ENCODE measurements around the gene AMPD1. TPM values are rescaled to one million over a fixed set of nuclear protein-coding genes. Genes with fewer than 3 reads are reported as not detected.
A peak's percentile ranks its signal among the peaks of the same experiment; 100 is the strongest.

AMPD1 gene
- total RNA-seq, 5 donors from 2014 or later (not counting 1 experiment from before 2014, with no cell fraction given), result 0.33 TPM; not detected in 4

DNA sequence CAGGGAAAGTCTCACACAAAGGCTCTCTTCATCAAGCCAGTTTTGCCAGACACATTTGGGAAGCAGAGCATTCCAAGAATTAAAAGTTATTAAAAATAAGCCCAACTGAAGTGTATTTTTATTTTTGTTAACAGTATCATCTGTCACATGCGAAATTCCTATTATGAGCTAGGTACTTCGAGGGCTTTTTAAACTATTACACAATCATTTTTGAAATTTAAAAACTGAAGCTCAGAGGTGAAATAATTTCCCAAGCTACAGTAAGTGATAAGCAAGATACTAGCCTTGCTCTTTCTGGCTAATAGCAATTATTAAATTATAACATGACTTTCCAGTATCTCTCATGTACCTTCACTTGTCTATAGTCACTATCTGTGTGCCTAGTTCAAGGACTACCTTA is 33.2 kb upstream of the AMPD1 start:
- CTCF ChIA-PET, result no interaction called here
- Histone ChIP-seq H3K9me3 (no peaks in the 10 kb centered on the region), H3K4me3 (ENCODE audit: control insufficient read depth in 1 of 2, extremely low read depth in 1 of 2, low read length in 1 of 2) (no peak overlapping the region), H3K4me1 (ENCODE audit: control insufficient read depth in 1 of 2, extremely low read depth in 1 of 2, insufficient read depth in 2 of 2, low read length in 2 of 2) (no peaks in the 10 kb centered on the region), H3K27ac (ENCODE audit: low read length) (no peak overlapping the region), H3K27me3 (replicated peaks in 1 of 2; ENCODE audit: control insufficient read depth in 2 of 2, extremely low read depth in 1 of 2, insufficient read depth in 2 of 2, low read length in 1 of 2) (no peaks in the 10 kb centered on the region), H3K36me3 (ENCODE audit: control insufficient read depth in 2 of 2, extremely low read depth in 1 of 2, insufficient read depth in 1 of 2, low read length in 1 of 2) (peaks cover 12 to 95% of the 10 kb centered on the region in 2 donors)
- peaks cover 71% of the 10 kb centered on the region for H3K36me3 Mint-ChIP-seq
- DNase-seq (no peak), ATAC-seq (replicated peaks in 1 of 4) (no peak)
- WGBS (ENCODE audit: insufficient coverage), result no CpG with 5 or more reads among the region's 2 CpGs
- no peak overlapping the region for H3K4me3 Mint-ChIP-seq
- H3K27me3 Mint-ChIP-seq, result no peaks in the 10 kb centered on the region
- no peak overlapping the region for H3K27ac Mint-ChIP-seq
- POLR2A ChIA-PET, result interaction anchor here (0.6 to 1.4 kb wide), 7 partner anchors 8 to 148 kb away, joined by 3 to 14 read pairs (median 4); no protein-coding TSS in a partner anchor
- peaks cover 0 to 11% (median 10%) of the 10 kb centered on the region in 3 donors for H3K4me1 Mint-ChIP-seq
- H3K9me3 Mint-ChIP-seq, result no peaks in the 10 kb centered on the region

DNA sequence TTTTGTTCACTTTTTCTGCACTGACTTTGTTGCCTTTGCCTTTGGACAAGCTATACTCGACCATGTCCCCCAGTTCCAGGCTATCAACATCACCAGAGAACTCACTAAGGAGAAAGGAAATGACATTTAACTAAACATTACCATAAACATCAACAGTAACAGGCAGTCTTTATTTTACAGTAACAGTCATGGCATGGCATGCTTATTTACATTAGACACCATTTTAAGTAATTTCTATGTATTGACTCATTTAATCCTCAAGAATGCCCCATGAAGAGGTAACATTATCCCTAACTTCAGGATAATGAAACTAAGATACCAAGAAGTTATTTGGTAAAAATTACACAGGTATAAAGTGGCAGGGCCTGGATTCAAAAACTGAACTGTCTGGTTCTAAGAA is 29.9 kb upstream of the AMPD1 start:
- no peak for ATAC-seq (replicated peaks in 1 of 4)
- H3K27me3 ChIP-seq (replicated peaks in 1 of 2; ENCODE audit: control insufficient read depth in 2 of 2, extremely low read depth in 1 of 2, insufficient read depth in 2 of 2, low read length in 1 of 2), result no peaks in the 10 kb centered on the region
- CTCF ChIA-PET, result no interaction called here
- no peak overlapping the region for H3K27ac ChIP-seq (ENCODE audit: low read length)
- Mint-ChIP-seq H3K27me3 (no peaks in the 10 kb centered on the region), H3K4me3 (no peak overlapping the region), H3K27ac (peak overlapping the region in 1 of 2 donors; percentile 4), H3K9me3 (no peaks in the 10 kb centered on the region), H3K4me1 (peaks cover 0 to 10% (median 3%) of the 10 kb centered on the region in 3 donors), H3K36me3 (peaks cover 69% of the 10 kb centered on the region)
- H3K4me3 ChIP-seq (ENCODE audit: control insufficient read depth in 1 of 2, extremely low read depth in 1 of 2, low read length in 1 of 2), result no peak overlapping the region
- DNase-seq, result no peak
- H3K36me3 ChIP-seq (ENCODE audit: control insufficient read depth in 2 of 2, extremely low read depth in 1 of 2, insufficient read depth in 1 of 2, low read length in 1 of 2), result peaks cover 21 to 95% of the 10 kb centered on the region in 2 donors
- no peaks in the 10 kb centered on the region for H3K4me1 ChIP-seq (ENCODE audit: control insufficient read depth in 1 of 2, extremely low read depth in 1 of 2, insufficient read depth in 2 of 2, low read length in 2 of 2)
- no CpG with 5 or more reads among the region's 1 CpG for WGBS (ENCODE audit: insufficient coverage)
- H3K9me3 ChIP-seq, result no peaks in the 10 kb centered on the region
- POLR2A ChIA-PET, result no interaction called here

GRCh38 chr1:114723915-114724314 is 28.6 kb upstream of the AMPD1 start:
- WGBS (ENCODE audit: insufficient coverage), result no CpG with 5 or more reads among the region's 1 CpG
- no peak overlapping the region for H3K27ac ChIP-seq (ENCODE audit: low read length)
- ChIA-PET CTCF (no interaction called here), POLR2A (interaction anchor here in 1 of 2 donors (1.0 kb wide), 1 partner anchor 15 kb away, joined by 3 read pairs; no protein-coding TSS in a partner anchor)
- Mint-ChIP-seq H3K27ac (no peak overlapping the region), H3K4me1 (peaks cover 0 to 4% (median 2%) of the 10 kb centered on the region in 3 donors), H3K9me3 (no peaks in the 10 kb centered on the region), H3K4me3 (no peak overlapping the region), H3K36me3 (peaks cover 71% of the 10 kb centered on the region), H3K27me3 (no peaks in the 10 kb centered on the region)
- no peaks in the 10 kb centered on the region for H3K4me1 ChIP-seq (ENCODE audit: control insufficient read depth in 1 of 2, extremely low read depth in 1 of 2, insufficient read depth in 2 of 2, low read length in 2 of 2)
- no peak for DNase-seq
- ATAC-seq (replicated peaks in 1 of 4), result no peak
- no peaks in the 10 kb centered on the region for H3K9me3 ChIP-seq
- H3K4me3 ChIP-seq (ENCODE audit: control insufficient read depth in 1 of 2, extremely low read depth in 1 of 2, low read length in 1 of 2), result no peak overlapping the region
- no peaks in the 10 kb centered on the region for H3K27me3 ChIP-seq (replicated peaks in 1 of 2; ENCODE audit: control insufficient read depth in 2 of 2, extremely low read depth in 1 of 2, insufficient read depth in 2 of 2, low read length in 1 of 2)
- peaks cover 26 to 95% of the 10 kb centered on the region in 2 donors for H3K36me3 ChIP-seq (ENCODE audit: control insufficient read depth in 2 of 2, extremely low read depth in 1 of 2, insufficient read depth in 1 of 2, low read length in 1 of 2)

DNA sequence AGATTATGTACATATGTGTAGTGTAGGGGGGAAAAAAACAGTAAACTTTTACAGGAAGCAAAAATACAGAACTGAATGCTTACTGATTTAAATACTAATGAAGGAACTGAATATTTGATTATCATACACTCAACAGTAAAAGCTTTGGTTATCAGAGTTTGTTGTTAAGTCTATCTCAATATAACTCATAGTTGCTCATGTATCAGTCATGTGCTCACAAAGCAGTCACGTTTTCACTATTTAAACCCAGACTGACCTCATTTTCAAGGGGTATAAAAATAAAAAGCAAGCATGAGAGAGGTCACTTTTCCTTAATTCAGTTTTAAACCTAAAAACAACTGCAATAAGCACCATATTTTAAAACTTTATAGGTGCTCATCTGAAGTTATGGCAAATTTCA is 28.1 kb upstream of the AMPD1 start:
- H3K4me3 Mint-ChIP-seq, result no peak overlapping the region

DNA sequence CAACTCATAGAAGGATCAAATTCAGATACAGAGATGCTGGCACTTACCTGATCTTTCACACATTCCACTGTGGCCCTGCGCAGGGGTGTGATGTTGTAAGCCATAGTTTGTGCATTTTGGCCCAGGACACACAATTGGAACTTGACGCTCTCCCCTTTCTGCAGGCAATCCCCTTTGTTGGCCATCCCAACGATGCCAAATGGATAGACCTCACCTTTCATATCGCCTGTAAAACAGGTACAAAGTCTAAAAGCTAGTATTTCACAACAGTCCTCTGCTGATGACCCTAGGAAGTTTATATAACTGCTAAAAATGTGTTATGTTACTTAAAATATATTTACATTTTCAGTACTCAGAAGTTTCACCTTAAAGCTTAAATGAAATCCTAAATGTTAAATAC is 25.1 kb upstream of the AMPD1 start:
- Mint-ChIP-seq H3K4me1 (peaks cover 18 to 22% (median 19%) of the 10 kb centered on the region in 3 donors), H3K4me3 (no peak overlapping the region), H3K27ac (no peak overlapping the region), H3K36me3 (peaks cover 65% of the 10 kb centered on the region), H3K9me3 (no peaks in the 10 kb centered on the region), H3K27me3 (no peaks in the 10 kb centered on the region)
- Histone ChIP-seq H3K4me1 (ENCODE audit: control insufficient read depth in 1 of 2, extremely low read depth in 1 of 2, insufficient read depth in 2 of 2, low read length in 2 of 2) (peaks cover 11 to 12% of the 10 kb centered on the region in 2 experiments), H3K27ac (ENCODE audit: low read length) (no peak overlapping the region), H3K36me3 (ENCODE audit: control insufficient read depth in 2 of 2, extremely low read depth in 1 of 2, insufficient read depth in 1 of 2, low read length in 1 of 2) (peaks cover 25 to 78% of the 10 kb centered on the region in 2 donors), H3K4me3 (ENCODE audit: control insufficient read depth in 1 of 2, extremely low read depth in 1 of 2, low read length in 1 of 2) (no peak overlapping the region), H3K27me3 (replicated peaks in 1 of 2; ENCODE audit: control insufficient read depth in 2 of 2, extremely low read depth in 1 of 2, insufficient read depth in 2 of 2, low read length in 1 of 2) (no peaks in the 10 kb centered on the region), H3K9me3 (no peaks in the 10 kb centered on the region)
- ChIA-PET CTCF (interaction anchor here in 1 of 2 donors (1.0 to 2.1 kb wide), 3 partner anchors 31 to 139 kb away, joined by 3 to 8 read pairs (median 4); partner anchors contain the start of gene BCAS2), POLR2A (interaction anchor here (0.6 to 1.3 kb wide), 5 partner anchors 8 to 1640 kb away, joined by 3 to 5 read pairs (median 3); no protein-coding TSS in a partner anchor)
- DNase-seq (no peak), ATAC-seq (replicated peaks in 1 of 4) (no peak)
- no CpG with 5 or more reads among the region's 4 CpGs for WGBS (ENCODE audit: insufficient coverage)

More for the DNA sequence above, 28.1 kb upstream of the AMPD1 start:
- Histone ChIP-seq H3K4me1 (ENCODE audit: control insufficient read depth in 1 of 2, extremely low read depth in 1 of 2, insufficient read depth in 2 of 2, low read length in 2 of 2) (no peaks in the 10 kb centered on the region), H3K4me3 (ENCODE audit: control insufficient read depth in 1 of 2, extremely low read depth in 1 of 2, low read length in 1 of 2) (no peak overlapping the region), H3K9me3 (no peaks in the 10 kb centered on the region), H3K36me3 (ENCODE audit: control insufficient read depth in 2 of 2, extremely low read depth in 1 of 2, insufficient read depth in 1 of 2, low read length in 1 of 2) (peaks cover 26 to 96% of the 10 kb centered on the region in 2 donors), H3K27ac (ENCODE audit: low read length) (no peak overlapping the region), H3K27me3 (replicated peaks in 1 of 2; ENCODE audit: control insufficient read depth in 2 of 2, extremely low read depth in 1 of 2, insufficient read depth in 2 of 2, low read length in 1 of 2) (no peaks in the 10 kb centered on the region)
- no peak overlapping the region for H3K27ac Mint-ChIP-seq
- peaks cover 0 to 4% (median 2%) of the 10 kb centered on the region in 3 donors for H3K4me1 Mint-ChIP-seq
- ATAC-seq (replicated peaks in 1 of 4), result no peak
- peaks cover 73% of the 10 kb centered on the region for H3K36me3 Mint-ChIP-seq
- POLR2A ChIA-PET, result interaction anchor here in 1 of 2 donors (0.6 kb wide), 1 partner anchor 140 kb away, joined by 14 read pairs; no protein-coding TSS in a partner anchor
- CTCF ChIA-PET, result no interaction called here
- no peaks in the 10 kb centered on the region for H3K27me3 Mint-ChIP-seq
- DNase-seq, result no peak
- WGBS (ENCODE audit: insufficient coverage), result no CpG with 5 or more reads among the region's 1 CpG
- no peaks in the 10 kb centered on the region for H3K9me3 Mint-ChIP-seq

DNA sequence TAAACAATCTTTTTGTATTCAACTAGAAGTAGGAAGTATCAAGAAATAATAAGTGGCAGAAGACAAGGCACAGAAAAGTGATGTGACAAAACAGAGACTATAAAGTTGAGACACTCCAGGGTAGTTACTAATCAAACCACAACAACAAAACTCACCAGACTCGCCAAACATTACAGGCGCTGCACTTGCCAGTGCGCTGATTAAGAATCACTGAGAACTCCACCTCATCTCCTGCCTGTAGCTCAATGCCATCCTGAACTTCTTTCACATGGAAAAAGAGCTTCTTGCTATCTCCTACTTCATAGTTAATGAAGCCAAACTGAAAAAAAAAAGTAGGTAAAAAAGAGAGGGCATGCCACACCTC is 24.1 kb upstream of the AMPD1 start:
- ChIA-PET POLR2A (interaction anchor here (0.5 to 1.3 kb wide), 7 partner anchors 22 to 378 kb away, joined by 3 read pairs; no protein-coding TSS in a partner anchor), CTCF (interaction anchor here in 1 of 2 donors (0.6 to 2.1 kb wide), 3 partner anchors 32 to 884 kb away, joined by 3 to 8 read pairs (median 3); partner anchors contain the start of gene BCAS2)
- Mint-ChIP-seq H3K9me3 (no peaks in the 10 kb centered on the region), H3K4me3 (no peak overlapping the region), H3K27me3 (no peaks in the 10 kb centered on the region), H3K4me1 (peaks cover 20 to 23% (median 22%) of the 10 kb centered on the region in 3 donors), H3K36me3 (peaks cover 56% of the 10 kb centered on the region), H3K27ac (no peak overlapping the region)
- 87% methylated on average over 3 of the region's 3 CpGs for WGBS (ENCODE audit: insufficient coverage)
- no peak for DNase-seq
- Histone ChIP-seq H3K27me3 (replicated peaks in 1 of 2; ENCODE audit: control insufficient read depth in 2 of 2, extremely low read depth in 1 of 2, insufficient read depth in 2 of 2, low read length in 1 of 2) (no peaks in the 10 kb centered on the region), H3K27ac (ENCODE audit: low read length) (no peak overlapping the region), H3K4me1 (ENCODE audit: control insufficient read depth in 1 of 2, extremely low read depth in 1 of 2, insufficient read depth in 2 of 2, low read length in 2 of 2) (peaks cover 15% of the 10 kb centered on the region in 2 experiments), H3K9me3 (no peaks in the 10 kb centered on the region), H3K4me3 (ENCODE audit: control insufficient read depth in 1 of 2, extremely low read depth in 1 of 2, low read length in 1 of 2) (no peak overlapping the region), H3K36me3 (ENCODE audit: control insufficient read depth in 2 of 2, extremely low read depth in 1 of 2, insufficient read depth in 1 of 2, low read length in 1 of 2) (peaks cover 14 to 67% of the 10 kb centered on the region in 2 donors)
- ATAC-seq (replicated peaks in 1 of 4), result no peak

All from T-cell (primary cell).